Measurements from ENCODE around the gene CXCL11. TPM values are rescaled to one million over a fixed set of nuclear protein-coding genes. Genes with fewer than 3 reads are reported as not detected.

The CXCL11 gene
- 0.26 TPM in 1 of 2 replicates, not detected in the other for total RNA-seq (2014; rRNA removed; shearing (Covaris generic))
- 0.10 and 0.17 TPM in 2 replicates for polyA plus RNA-seq (2015; cell fraction: cytosol; rRNA removed)
- polyA plus RNA-seq (2015; cell fraction: nucleus; rRNA removed) = not detected in 2 replicates

DNA sequence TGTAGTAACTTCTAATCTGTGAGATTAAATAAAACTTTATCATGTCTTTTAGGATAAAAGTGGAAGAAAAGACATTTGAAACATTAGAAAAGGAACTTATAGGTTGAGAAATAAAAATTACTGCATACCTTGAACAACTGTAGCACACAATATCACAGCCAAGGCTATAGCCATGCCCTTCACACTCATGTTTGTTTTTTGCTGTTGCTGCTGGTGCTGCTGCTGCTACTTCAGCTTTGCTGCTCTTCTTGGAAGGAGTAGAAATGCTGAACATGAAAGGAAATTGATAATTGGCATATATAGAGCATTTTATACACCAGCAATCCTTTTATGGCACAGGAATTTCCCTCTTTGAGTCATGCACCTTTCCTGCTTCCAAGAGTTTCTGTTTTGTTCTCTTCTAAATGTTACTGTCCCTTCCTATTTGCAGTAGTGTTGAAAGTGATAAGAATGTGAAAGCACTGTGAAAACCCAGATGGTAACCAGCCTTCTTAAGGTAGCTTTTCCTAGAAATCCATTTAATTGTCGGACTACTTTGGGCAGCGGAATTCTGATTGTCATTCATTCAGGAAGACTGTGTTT, at the start of gene CXCL11:
Gene CXCL11, minus strand, starts transcription at position 272 of the 582 bp plus-strand sequence. Its CDS starts 83 bp downstream, at position 189.
- in situ Hi-C loops (cut with HindIII; ENCODE audit: low pct_unique_long_range_greater_than_20kb, low sequenced_read_pairs) = no loop called here
- no peak for DNase-seq (ENCODE audit: low read depth, low spot score)

DNA sequence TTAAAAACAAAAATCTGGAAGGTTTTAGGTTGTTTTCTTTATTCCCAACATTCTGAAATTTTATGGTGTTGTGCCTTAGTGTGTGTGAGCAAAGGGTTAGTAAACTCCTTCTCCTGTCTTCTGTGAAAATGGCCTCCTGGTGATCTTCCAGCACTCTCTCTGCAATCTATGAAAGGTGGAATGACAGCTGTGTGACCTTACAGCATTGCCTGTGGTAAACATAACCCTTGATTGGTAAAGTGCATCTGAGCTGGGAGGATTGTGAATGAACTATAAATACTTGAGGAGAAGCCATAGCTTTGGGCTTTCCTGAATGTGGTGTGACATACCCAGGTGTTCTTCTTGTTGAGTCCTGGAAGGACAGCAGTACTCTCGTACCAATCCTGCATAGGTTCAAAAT, 48.7 kb upstream of the CXCL11 start:
- DNase-seq (ENCODE audit: low read depth, low spot score) = no peak
- in situ Hi-C loops (cut with HindIII; ENCODE audit: low pct_unique_long_range_greater_than_20kb, low sequenced_read_pairs) = no loop called here

DNA sequence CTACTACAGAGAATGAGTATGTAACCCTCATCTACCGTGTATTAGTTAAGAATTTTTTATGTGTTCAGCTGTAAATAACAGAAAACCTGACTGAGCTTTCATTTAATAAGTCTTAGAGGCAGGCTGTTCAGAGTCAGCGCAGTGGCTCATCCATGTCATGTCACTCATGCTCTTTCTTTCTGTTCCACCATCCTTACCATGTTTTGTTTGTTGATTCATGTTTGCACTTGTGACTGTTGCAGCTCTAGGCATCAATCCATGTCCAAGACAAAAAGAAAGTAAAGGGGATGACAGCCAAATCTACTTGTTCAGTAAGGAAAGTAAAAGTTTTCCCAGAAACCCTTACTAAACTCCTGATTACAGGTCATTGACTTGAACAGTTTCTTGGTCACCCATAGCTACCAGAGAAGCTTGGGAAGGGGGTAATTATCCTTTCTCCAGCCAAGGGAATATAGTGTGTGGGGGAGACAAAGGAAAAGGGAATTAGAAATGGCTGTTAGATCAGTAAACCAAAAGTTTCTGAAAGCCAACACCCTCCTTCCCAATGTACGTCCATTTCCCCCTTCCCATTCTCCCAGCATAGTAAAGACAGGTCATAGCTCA, 47.6 kb upstream of the CXCL11 start:
- DNase-seq (ENCODE audit: low read depth, low spot score) = no peak
- in situ Hi-C loops (cut with HindIII; ENCODE audit: low pct_unique_long_range_greater_than_20kb, low sequenced_read_pairs) = no loop called here

DNA sequence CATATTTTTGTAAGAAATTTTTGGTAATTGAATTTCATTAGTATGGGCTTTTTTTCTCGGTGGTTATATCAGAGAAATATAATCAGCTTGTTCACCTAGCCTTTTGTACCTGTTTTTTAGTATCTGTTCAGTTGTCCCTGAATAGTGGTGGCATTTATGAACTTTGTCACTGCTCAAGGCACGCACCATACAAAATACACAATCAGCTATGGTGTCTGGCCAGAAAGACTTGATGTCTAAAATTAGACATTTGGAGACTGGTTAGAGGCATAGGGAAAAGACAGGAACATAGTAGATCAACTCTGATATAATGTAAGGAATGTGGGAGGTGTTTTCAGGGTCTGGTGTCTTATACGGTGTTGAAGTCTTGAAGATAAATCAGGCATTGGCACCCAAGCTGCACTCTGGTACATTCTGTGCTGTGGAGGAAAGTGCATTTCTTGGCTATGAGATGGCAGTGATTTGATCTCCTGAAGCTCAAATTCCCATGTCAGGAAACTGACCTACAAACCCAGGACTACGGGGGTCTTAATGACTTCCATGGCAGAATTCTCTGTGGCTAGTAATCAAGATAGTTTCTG, 42.3 kb upstream of the CXCL11 start:
- no peak for DNase-seq (ENCODE audit: low read depth, low spot score)
- in situ Hi-C loops (cut with HindIII; ENCODE audit: low pct_unique_long_range_greater_than_20kb, low sequenced_read_pairs) = no loop called here

DNA sequence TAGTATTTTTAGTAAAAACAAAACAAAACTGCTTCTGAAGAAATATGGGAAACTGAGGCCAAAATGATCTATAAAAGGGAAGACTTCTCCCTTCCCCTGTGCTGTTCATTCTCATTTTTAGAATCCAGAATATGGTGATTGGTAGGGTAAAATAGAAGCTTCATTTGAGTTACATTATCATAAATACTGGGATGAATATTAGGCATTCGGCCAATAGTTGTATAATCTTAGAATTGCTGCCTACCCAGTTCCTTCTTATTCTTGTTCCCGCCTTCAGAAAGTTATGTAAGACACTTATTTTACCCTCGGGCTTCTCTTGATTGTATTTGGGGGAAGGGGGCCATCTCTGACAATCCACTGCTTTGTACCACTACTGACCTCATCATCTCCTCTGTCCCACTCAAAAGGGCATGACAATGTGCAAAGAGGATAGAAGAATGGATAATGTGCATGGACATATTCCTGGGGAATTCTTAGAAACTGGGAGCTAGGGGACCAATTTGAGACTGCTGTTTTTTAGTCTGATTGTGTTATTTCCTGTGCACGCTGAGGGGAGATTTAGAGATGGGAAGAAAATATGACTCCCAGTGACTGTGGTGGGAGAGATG, 39.2 kb upstream of the CXCL11 start:
- in situ Hi-C loops (cut with HindIII; ENCODE audit: low pct_unique_long_range_greater_than_20kb, low sequenced_read_pairs) = no loop called here
- DNase-seq (ENCODE audit: low read depth, low spot score) = peak; percentile 61

DNA sequence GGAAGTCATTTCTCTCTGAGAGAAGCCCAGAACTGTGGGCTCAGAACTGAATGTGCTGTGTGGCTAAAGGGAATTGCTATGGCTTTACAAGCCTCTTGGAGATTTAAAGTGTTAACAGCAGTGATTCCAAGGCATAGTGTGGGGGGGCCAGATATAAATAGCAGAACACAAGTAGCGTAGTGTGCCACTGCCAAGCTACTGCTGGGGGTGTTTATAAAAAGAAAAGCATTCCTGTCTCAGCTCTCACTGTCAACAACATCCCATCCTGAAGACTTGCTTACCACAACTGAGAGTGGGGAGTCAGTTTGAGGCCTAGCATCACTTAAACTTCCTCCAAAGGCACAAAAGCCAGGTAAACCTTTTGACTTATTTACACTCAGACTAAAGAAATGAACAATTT, 38.6 kb upstream of the CXCL11 start, which contains the start of gene ART3:
Gene ART3, plus strand, starts transcription at position 242 of the 400 bp plus-strand sequence. CDS start 1,181 bp downstream, outside the sequence.
- DNase-seq (ENCODE audit: low read depth, low spot score) = no peak
- in situ Hi-C loops (cut with HindIII; ENCODE audit: low pct_unique_long_range_greater_than_20kb, low sequenced_read_pairs) = no loop called here

DNA sequence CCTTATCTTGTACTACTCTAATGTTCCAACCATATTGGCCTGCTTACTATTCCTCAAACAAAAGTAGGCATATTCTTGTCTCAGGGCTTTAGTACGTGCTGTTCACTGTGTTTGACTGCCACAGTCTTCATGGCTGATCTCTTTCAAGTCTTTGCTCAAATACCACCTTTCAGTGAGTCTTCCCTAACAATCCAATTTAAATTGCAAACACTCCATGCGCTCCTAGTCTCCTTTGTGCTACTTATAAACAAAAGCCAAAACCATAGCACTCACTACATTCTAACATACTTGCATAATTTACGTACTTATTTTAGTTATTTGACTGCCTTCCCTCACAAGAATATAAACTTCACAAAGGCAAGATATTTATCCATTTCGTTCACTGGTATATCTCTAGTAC, 36.9 kb upstream of the CXCL11 start:
- in situ Hi-C loops (cut with HindIII; ENCODE audit: low pct_unique_long_range_greater_than_20kb, low sequenced_read_pairs) = no loop called here
- no peak for DNase-seq (ENCODE audit: low read depth, low spot score)

DNA sequence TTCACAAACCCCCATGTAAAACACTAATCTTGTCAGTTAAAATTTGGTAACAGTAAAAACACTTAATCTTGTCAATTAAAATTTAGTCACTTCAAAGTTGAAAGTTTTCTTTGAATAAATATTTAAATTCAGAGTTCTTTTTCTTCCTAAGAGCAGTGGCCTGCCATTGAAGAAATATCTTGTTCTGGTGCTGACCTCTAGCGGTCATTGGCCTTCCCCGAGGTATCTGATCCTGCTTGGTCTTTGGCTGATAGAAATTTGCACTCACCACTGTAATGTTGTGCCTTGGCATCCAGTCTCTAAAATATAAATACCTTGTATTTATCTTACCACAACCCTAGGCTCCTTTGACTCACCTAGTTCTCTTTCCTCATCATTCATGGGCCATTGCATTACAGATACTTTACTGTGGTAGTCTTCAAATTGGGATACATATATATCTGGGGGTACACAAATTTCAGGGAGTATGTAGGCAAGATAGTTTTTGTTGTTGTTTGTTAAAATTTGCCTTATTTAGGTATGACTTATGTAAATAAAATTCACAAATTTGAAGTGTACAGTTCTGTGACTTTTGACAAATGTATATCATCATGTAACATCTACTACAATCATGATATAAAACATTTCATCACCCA, 31.9 kb upstream of the CXCL11 start:
- peak; percentile 80 for DNase-seq (ENCODE audit: low read depth, low spot score)
- in situ Hi-C loops (cut with HindIII; ENCODE audit: low pct_unique_long_range_greater_than_20kb, low sequenced_read_pairs) = no loop called here

DNA sequence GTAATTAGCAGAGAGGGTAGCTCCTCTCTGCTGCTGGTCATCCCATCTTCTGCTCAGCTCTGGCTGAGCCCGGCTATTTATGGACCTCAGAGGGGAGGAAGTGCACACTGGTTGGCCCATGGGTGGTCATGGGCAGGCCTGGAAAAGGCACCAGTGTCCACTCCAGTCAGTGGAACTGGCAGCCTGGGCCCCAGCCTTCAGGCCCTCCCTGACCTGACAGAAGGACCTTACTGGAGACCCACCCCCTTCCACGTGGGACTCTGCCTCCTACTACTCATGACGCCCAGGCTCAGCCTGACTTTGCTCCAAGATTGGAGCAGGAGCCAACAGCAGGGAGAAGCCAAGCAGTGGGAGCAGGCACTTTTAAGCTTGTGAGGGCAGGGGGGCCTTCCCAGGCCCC, 30.7 kb upstream of the CXCL11 start:
- DNase-seq (ENCODE audit: low read depth, low spot score) = no peak
- in situ Hi-C loops (cut with HindIII; ENCODE audit: low pct_unique_long_range_greater_than_20kb, low sequenced_read_pairs) = no loop called here

DNA sequence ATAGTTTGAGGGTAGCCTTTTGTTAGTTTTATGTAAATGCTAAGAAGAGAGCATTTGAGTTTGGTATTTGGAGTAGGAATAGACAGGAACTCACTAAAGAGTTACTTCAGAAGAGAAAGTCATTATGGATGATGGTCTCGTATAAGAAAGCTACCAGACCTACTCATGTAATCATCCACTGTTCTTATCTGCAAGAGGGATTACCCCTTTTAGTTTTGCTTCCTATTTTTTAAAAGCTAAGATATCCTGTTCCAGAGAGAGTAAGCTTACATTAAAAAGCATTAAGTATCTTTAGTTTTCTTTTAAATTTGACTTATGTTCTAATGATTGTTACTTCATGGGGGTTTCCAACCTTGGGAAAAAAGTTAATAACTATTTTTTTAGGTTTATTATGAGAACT, 26.1 kb upstream of the CXCL11 start:
- DNase-seq (ENCODE audit: low read depth, low spot score) = no peak
- in situ Hi-C loops (cut with HindIII; ENCODE audit: low pct_unique_long_range_greater_than_20kb, low sequenced_read_pairs) = no loop called here

DNA sequence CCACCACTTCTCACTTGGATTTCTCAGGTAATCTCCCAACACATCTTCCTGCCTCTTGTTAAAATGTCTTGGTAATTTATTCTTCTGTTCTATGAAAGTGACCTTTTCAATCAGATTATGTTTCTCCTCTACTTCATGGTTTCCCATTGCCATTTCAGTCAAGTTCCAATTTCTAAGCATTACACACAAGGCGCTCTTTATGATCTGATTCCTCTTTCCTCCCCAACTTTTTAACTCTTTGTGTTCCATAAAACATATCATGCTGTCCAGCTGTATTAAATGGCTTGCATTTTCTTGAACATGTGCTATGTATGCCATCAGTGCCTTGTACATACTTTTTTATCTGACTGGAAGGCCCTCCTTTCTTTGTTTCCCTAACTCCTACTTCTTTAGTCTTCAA, 25.6 kb upstream of the CXCL11 start:
- in situ Hi-C loops (cut with HindIII; ENCODE audit: low pct_unique_long_range_greater_than_20kb, low sequenced_read_pairs) = no loop called here
- peak; percentile 64 for DNase-seq (ENCODE audit: low read depth, low spot score)

DNA sequence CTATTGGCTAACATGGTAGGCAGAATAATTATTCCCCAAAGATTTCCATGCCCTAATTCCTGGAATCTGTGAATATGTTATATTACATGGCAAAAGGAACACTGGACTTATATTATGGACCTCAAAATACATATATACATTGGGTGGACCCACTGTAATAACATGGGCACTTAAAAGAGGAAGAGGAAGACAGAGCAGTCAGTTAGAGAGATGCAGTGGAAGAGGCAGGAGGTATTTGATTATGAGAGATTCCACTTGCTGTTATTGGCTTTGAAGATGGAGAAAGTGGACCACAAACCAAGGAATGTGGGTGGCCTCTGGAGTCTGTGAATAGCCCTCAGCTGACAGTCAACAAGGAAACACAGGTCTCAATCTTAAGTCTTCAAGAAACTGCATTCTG, 24.6 kb upstream of the CXCL11 start:
- in situ Hi-C loops (cut with HindIII; ENCODE audit: low pct_unique_long_range_greater_than_20kb, low sequenced_read_pairs) = no loop called here

DNA sequence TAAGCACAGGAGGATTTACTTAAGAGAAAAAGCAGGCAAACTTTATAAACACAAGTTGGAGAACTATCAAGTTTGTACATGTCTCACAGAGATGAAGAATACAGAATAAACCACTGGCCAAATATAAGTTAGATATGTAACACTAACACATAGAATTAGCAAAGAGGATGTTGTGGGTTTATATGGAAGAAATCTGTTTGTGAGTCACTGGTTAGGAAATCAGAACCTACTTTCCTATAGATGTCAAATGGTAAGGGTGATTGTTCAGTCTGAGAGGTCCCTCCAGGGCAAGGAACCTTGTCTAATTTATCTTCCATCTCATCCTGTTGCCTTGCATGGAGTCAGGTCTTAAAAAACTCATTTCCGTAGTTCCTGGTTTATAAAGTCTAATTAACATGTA, 23.9 kb upstream of the CXCL11 start:
- DNase-seq (ENCODE audit: low read depth, low spot score) = peak; percentile 22
- in situ Hi-C loops (cut with HindIII; ENCODE audit: low pct_unique_long_range_greater_than_20kb, low sequenced_read_pairs) = no loop called here

More for the DNA sequence above, 24.6 kb upstream of the CXCL11 start:
- no peak for DNase-seq (ENCODE audit: low read depth, low spot score)

DNA sequence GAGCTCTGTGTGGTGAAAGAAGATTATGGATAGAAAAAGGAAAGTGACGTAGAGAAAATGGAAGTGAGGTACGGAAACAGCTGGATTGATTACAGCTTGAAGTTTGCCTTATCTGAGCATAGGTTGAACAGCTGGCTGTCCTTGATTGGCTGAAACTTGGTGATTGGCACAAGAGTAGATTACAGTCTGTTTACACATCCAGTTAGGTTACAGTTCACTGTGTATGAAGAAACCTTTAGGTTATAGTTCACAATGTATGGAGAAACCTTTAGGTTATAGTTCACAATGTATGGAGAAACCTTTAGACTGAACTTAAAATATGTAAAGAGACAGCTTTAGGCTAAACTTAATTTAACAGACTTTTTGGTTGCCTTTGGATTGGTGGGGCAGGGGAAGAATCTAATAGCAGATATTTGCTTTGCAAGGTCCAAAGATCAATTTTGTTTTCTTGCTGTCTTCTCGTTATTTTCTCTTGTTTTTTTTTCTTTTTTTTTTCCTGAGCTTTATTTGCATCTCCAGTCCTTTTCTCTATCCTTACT, 23.1 kb upstream of the CXCL11 start:
- in situ Hi-C loops (cut with HindIII; ENCODE audit: low pct_unique_long_range_greater_than_20kb, low sequenced_read_pairs) = no loop called here

DNA sequence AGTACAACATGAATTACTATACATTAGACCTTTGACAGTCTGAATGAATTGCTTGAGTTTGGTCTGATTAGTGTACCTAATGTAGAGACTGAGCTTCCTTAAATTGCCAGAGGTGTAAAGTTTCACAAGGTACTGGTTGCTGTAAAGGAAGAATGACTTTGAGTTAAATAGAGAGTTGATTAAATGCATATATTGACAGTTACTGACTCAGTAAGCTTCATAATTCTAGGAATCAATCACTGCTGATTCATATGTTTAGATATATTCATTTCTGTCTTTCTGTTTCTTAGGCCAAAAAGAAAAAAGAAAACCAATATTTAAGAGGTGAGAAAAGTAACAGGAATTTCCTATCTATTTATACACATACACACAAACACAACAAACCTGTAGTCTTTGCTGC, 22.4 kb upstream of the CXCL11 start:
- in situ Hi-C loops (cut with HindIII; ENCODE audit: low pct_unique_long_range_greater_than_20kb, low sequenced_read_pairs) = no loop called here
- DNase-seq (ENCODE audit: low read depth, low spot score) = no peak

More for the DNA sequence above, 23.1 kb upstream of the CXCL11 start:
- DNase-seq (ENCODE audit: low read depth, low spot score) = peak; percentile 29

DNA sequence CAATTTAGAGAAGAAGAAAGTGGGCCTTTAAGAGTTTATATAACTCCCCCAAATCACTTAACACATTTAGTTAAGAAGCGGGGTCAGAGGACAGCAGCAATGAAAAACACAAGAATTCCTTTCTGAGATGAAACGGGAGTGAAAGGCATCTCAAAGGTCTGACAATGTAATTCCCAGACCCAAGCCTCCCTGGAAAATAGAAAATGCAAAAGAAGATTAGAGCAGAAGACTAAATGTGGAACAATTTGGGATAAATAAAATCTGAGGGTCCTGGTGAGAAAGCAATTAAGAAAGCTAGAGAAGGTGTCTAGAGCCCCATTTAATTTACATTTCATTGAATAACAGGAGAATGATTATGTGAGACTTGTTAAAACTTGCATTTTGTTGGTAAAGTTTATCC, 19.6 kb upstream of the CXCL11 start:
- in situ Hi-C loops (cut with HindIII; ENCODE audit: low pct_unique_long_range_greater_than_20kb, low sequenced_read_pairs) = no loop called here
- no peak for DNase-seq (ENCODE audit: low read depth, low spot score)

DNA sequence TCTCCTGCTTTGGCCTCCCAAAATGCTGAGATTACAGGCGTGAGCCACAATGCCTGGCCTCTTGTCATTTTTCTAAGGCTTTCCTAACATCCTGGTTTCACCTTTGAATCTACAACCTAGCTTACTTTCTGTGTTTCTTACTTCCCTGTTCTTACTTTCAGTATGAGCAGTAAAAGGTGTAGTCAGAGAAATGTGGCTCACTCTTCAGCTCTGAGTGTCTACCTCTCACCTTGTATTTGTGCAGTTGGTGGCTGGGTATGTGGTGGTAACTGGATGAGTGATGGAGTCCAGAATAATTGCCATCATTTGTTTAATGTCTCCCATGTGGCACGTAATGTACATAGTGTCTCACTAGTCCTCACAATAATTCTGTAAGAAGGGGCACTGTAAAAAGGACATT, 19.1 kb upstream of the CXCL11 start:
- DNase-seq (ENCODE audit: low read depth, low spot score) = no peak
- in situ Hi-C loops (cut with HindIII; ENCODE audit: low pct_unique_long_range_greater_than_20kb, low sequenced_read_pairs) = no loop called here

DNA sequence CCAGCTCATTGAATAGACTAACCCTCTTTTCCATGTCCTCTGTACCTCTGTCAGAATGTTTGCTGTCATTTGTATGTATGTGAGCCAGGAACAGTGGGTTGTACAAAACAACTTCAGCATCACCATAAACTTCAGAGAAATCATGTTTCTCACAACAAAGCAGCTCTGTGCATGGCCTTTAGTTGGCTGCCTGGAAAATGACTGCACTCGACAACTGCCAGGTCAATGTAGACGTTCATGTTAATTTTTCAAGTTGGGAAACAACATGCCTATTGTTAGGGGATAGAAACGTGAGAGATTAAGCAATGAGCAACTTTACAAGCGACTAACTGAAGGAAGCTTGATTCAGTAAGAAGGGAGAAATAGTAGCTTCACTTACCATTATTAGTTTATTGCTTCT, 17.9 kb upstream of the CXCL11 start:
- peak; percentile 92 for DNase-seq (ENCODE audit: low read depth, low spot score)
- in situ Hi-C loops (cut with HindIII; ENCODE audit: low pct_unique_long_range_greater_than_20kb, low sequenced_read_pairs) = no loop called here
